ENCODE data around the gene NHEJ1.

- TF ChIP-seq GATA3 (IDR thresholded peaks at IDR 0.05; ENCODE audit: low read depth, low read length) (no peak), GATA2 (IDR thresholded peaks at IDR 0.05; ENCODE audit: low read depth, low read length) (no peak)
These were observed 75.8 kb downstream of the NHEJ1 start for GRCh38 chr2:219084791-219085190.

Data from SH-SY5Y (cell line).